Measurements from ENCODE around the gene FAM13C. TPM values are rescaled to one million over a fixed set of nuclear protein-coding genes. Genes with fewer than 3 reads are reported as not detected.

FAM13C gene
- total RNA-seq, 4 donors from 2014 or later: 1.8 to 47.9 (median 5.7) TPM

- TF ChIP-seq POLR2A (IDR thresholded peaks at IDR 0.05): no peak
- no peak for TF ChIP-seq CTCF (IDR thresholded peaks at IDR 0.05)
- DNase-seq: no peak
- H3K9me3 ChIP-seq: no peaks in the 10 kb centered on the region
- H3K27me3 ChIP-seq: no peaks in the 10 kb centered on the region
- no peak overlapping the region for H3K27ac ChIP-seq
- H3K4me1 ChIP-seq: no peaks in the 10 kb centered on the region
- H3K4me3 ChIP-seq: no peak overlapping the region
- no peaks in the 10 kb centered on the region for H3K36me3 ChIP-seq
Observed at GRCh38 chr10:59285073-59285472, 77.3 kb downstream of the FAM13C start.

- H3K4me3 ChIP-seq: no peak overlapping the region
- TF ChIP-seq POLR2A (IDR thresholded peaks at IDR 0.05) (no peak), CTCF (IDR thresholded peaks at IDR 0.05) (no peak)
- H3K27me3 ChIP-seq: no peaks in the 10 kb centered on the region
- no peaks in the 10 kb centered on the region for H3K4me1 ChIP-seq
- no peaks in the 10 kb centered on the region for H3K9me3 ChIP-seq
- no peak for DNase-seq
- H3K36me3 ChIP-seq: no peaks in the 10 kb centered on the region
- no peak overlapping the region for H3K27ac ChIP-seq
Observed at GRCh38 chr10:59284118-59284975, 78.0 kb downstream of the FAM13C start.

- Histone ChIP-seq H3K4me3 (no peak overlapping the region), H3K27ac (no peak overlapping the region), H3K9me3 (no peaks in the 10 kb centered on the region), H3K36me3 (no peaks in the 10 kb centered on the region), H3K27me3 (no peaks in the 10 kb centered on the region), H3K4me1 (no peaks in the 10 kb centered on the region)
- no peak for DNase-seq
- TF ChIP-seq CTCF (IDR thresholded peaks at IDR 0.05) (no peak), POLR2A (IDR thresholded peaks at IDR 0.05) (no peak)
Observed at GRCh38 chr10:59283456-59284091, 78.8 kb downstream of the FAM13C start.

- TF ChIP-seq POLR2A (IDR thresholded peaks at IDR 0.05) (no peak), CTCF (IDR thresholded peaks at IDR 0.05) (no peak)
- Histone ChIP-seq H3K4me3 (no peak overlapping the region), H3K9me3 (no peaks in the 10 kb centered on the region), H3K27ac (no peak overlapping the region), H3K4me1 (no peaks in the 10 kb centered on the region), H3K27me3 (no peaks in the 10 kb centered on the region), H3K36me3 (no peaks in the 10 kb centered on the region)
- DNase-seq: no peak
Observed at GRCh38 chr10:59281861-59282260, 80.5 kb downstream of the FAM13C start.

- H3K36me3 ChIP-seq: no peaks in the 10 kb centered on the region
Observed at GRCh38 chr10:59279991-59280505, 82.3 kb downstream of the FAM13C start.

More at GRCh38 chr10:59279991-59280505, 82.3 kb downstream of the FAM13C start:
- Histone ChIP-seq H3K4me1 (no peaks in the 10 kb centered on the region), H3K9me3 (no peaks in the 10 kb centered on the region), H3K4me3 (no peak overlapping the region), H3K27me3 (no peaks in the 10 kb centered on the region), H3K27ac (no peak overlapping the region)
- no peak for DNase-seq
- no peak for TF ChIP-seq CTCF (IDR thresholded peaks at IDR 0.05)
- TF ChIP-seq POLR2A (IDR thresholded peaks at IDR 0.05): no peak

Measured in Peyer's patch (tissue), 4 donors.